ENCODE measurements around the gene ALKBH5.

DNA sequence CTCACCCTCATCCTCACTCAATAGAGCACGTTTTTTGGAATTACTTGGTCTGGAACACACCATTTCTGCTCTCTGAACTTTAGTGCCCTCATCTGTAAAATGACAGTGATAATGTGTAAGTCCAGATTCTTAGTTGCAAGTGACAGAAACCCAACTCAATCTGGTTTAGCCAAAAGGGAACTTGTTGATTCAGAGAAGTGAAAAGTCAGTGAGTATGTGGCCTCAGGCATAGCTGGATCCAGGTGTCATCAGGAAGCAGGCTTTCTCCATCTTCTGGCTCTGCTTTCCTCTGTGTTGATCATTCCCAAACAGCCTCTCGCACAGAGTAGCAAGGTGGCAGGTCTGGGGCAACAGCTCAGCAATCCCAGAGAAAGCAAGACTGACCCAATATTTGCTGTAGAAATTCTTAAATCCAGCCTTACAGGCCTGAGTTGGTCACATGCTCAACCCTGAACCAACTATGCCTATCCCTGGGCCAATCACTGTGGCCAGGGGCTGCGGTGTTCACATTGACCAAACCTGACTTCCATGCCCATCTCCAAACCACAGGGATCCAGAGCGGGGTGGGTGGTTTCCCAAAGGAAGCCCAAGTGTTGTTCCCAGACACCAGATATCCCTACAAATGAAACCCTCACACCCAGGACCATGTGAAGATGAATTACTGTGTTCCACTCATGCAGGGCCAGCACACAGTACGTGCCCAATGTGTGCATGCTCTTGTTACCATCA is 23.3 kb upstream of the ALKBH5 start:
- TF ChIP-seq TCF7L2 (IDR thresholded peaks at IDR 0.05; ENCODE audit: low read depth, low read length) (no peak), CTCF (IDR thresholded peaks at IDR 0.05) (no peak)
